ENCODE data around the gene PLAA.

Gene PLAA

GRCh38 chr9:26946753-26947727 lies at the start of gene PLAA:
Gene PLAA (minus strand): TSS chr9:26947242. CDS start chr9:26947045, 197 bp downstream.
- peak; percentile 94 to 96 for DNase-seq
- TF ChIP-seq GATA1 (IDR thresholded peaks at IDR 0.05; ENCODE audit: low read depth, low read length) (no peak), POLR2A (IDR thresholded peaks at IDR 0.05; ENCODE audit: low read length) (peak; percentile 94)

GRCh38 chr9:26995810-26996209 lies 48.8 kb upstream of the PLAA start:
- TF ChIP-seq GATA1 (IDR thresholded peaks at IDR 0.05; ENCODE audit: low read depth, low read length) = no peak
- TF ChIP-seq POLR2A (IDR thresholded peaks at IDR 0.05; ENCODE audit: low read length) = no peak
- DNase-seq = no peak

- TF ChIP-seq GATA1 (IDR thresholded peaks at IDR 0.05; ENCODE audit: low read depth, low read length) (no peak), POLR2A (IDR thresholded peaks at IDR 0.05; ENCODE audit: low read length) (no peak)
- DNase-seq = peak in 1 of 2 experiments; percentile 12
Measured at GRCh38 chr9:26983340-26983739, 36.3 kb upstream of the PLAA start.

GRCh38 chr9:26975728-26976707 lies 29.0 kb upstream of the PLAA start:
- peak; percentile 58 to 71 for DNase-seq
- TF ChIP-seq POLR2A (IDR thresholded peaks at IDR 0.05; ENCODE audit: low read length) (no peak), GATA1 (IDR thresholded peaks at IDR 0.05; ENCODE audit: low read depth, low read length) (no peak)

- TF ChIP-seq GATA1 (IDR thresholded peaks at IDR 0.05; ENCODE audit: low read depth, low read length) (no peak), POLR2A (IDR thresholded peaks at IDR 0.05; ENCODE audit: low read length) (no peak)
- no peak for DNase-seq
Measured at GRCh38 chr9:26974927-26975326, 27.9 kb upstream of the PLAA start.

GRCh38 chr9:26973989-26974388 lies 26.9 kb upstream of the PLAA start:
- TF ChIP-seq GATA1 (IDR thresholded peaks at IDR 0.05; ENCODE audit: low read depth, low read length) = no peak
- TF ChIP-seq POLR2A (IDR thresholded peaks at IDR 0.05; ENCODE audit: low read length) = no peak
- DNase-seq = no peak

GRCh38 chr9:26971721-26972120 lies 24.7 kb upstream of the PLAA start:
- no peak for DNase-seq
- no peak for TF ChIP-seq GATA1 (IDR thresholded peaks at IDR 0.05; ENCODE audit: low read depth, low read length)
- TF ChIP-seq POLR2A (IDR thresholded peaks at IDR 0.05; ENCODE audit: low read length) = no peak

- TF ChIP-seq GATA1 (IDR thresholded peaks at IDR 0.05; ENCODE audit: low read depth, low read length) = no peak
- no peak for TF ChIP-seq POLR2A (IDR thresholded peaks at IDR 0.05; ENCODE audit: low read length)
- peak in 1 of 2 experiments; percentile 74 for DNase-seq
Measured at GRCh38 chr9:26956860-26957233, 9.8 kb upstream of the PLAA start.

GRCh38 chr9:26955921-26956859 lies 9.1 kb upstream of the PLAA start, which contains the start of gene IFT74:
Gene IFT74 (plus strand): TSS chr9:26956412. CDS start chr9:26961968, 5,556 bp downstream.
- DNase-seq = peak; percentile 98
- TF ChIP-seq GATA1 (IDR thresholded peaks at IDR 0.05; ENCODE audit: low read depth, low read length) = no peak
- TF ChIP-seq POLR2A (IDR thresholded peaks at IDR 0.05; ENCODE audit: low read length) = peak; percentile 91

- TF ChIP-seq POLR2A (IDR thresholded peaks at IDR 0.05; ENCODE audit: low read length) (no peak), GATA1 (IDR thresholded peaks at IDR 0.05; ENCODE audit: low read depth, low read length) (no peak)
- peak; percentile 81 to 86 for DNase-seq
Measured at GRCh38 chr9:26955222-26955903, 8.3 kb upstream of the PLAA start.

GRCh38 chr9:26954050-26954508 lies 7.0 kb upstream of the PLAA start:
- peak; percentile 45 to 65 for DNase-seq
- TF ChIP-seq GATA1 (IDR thresholded peaks at IDR 0.05; ENCODE audit: low read depth, low read length) (no peak), POLR2A (IDR thresholded peaks at IDR 0.05; ENCODE audit: low read length) (peak; percentile 27)

GRCh38 chr9:26951794-26952193 lies 4.8 kb upstream of the PLAA start:
- TF ChIP-seq GATA1 (IDR thresholded peaks at IDR 0.05; ENCODE audit: low read depth, low read length) (no peak), POLR2A (IDR thresholded peaks at IDR 0.05; ENCODE audit: low read length) (no peak)
- no peak for DNase-seq
